ENCODE measurements around the gene SUSD4.

The SUSD4 gene

GRCh38 chr1:223179280-223179679, 184.7 kb downstream of the SUSD4 start:
- DNase-seq (ENCODE audit: low read depth): no peak

- DNase-seq (ENCODE audit: low read depth): no peak
These were observed 186.3 kb downstream of the SUSD4 start for GRCh38 chr1:223177681-223178080.

- no peak for DNase-seq (ENCODE audit: low read depth)
These were observed 187.5 kb downstream of the SUSD4 start for GRCh38 chr1:223176437-223176836.

GRCh38 chr1:223175633-223176032, 188.3 kb downstream of the SUSD4 start:
- no peak for DNase-seq (ENCODE audit: low read depth)

GRCh38 chr1:223175032-223175431, 188.9 kb downstream of the SUSD4 start:
- DNase-seq (ENCODE audit: low read depth): no peak
